ENCODE data around the gene MGRN1.

Gene MGRN1

GRCh38 chr16:4654964-4655590 lies 30.5 kb downstream of the MGRN1 start:
- DNase-seq = no peak

DNA sequence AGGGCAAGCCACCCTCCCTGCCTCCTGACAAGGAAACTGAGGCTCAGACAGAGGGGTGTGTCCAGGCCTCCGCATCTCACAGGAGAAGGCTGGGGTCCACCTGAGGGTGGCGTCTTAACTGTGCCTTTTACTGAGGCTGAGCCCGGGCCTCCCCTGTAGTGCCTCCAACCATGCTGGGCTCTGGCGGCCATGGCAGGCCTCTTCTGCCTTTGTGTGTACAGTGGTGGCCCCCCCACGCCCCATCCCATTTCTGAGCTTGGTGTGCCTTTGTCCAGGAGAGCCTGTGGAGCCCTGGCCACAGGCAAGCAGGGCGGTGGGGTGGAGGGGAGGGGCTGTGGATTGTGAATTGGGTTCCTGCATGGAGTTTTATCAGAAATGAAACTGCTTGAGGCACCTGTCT lies 31.2 kb downstream of the MGRN1 start:
- no peak for DNase-seq

- DNase-seq = no peak
These were observed 31.6 kb downstream of the MGRN1 start for GRCh38 chr16:4656221-4656620.

DNA sequence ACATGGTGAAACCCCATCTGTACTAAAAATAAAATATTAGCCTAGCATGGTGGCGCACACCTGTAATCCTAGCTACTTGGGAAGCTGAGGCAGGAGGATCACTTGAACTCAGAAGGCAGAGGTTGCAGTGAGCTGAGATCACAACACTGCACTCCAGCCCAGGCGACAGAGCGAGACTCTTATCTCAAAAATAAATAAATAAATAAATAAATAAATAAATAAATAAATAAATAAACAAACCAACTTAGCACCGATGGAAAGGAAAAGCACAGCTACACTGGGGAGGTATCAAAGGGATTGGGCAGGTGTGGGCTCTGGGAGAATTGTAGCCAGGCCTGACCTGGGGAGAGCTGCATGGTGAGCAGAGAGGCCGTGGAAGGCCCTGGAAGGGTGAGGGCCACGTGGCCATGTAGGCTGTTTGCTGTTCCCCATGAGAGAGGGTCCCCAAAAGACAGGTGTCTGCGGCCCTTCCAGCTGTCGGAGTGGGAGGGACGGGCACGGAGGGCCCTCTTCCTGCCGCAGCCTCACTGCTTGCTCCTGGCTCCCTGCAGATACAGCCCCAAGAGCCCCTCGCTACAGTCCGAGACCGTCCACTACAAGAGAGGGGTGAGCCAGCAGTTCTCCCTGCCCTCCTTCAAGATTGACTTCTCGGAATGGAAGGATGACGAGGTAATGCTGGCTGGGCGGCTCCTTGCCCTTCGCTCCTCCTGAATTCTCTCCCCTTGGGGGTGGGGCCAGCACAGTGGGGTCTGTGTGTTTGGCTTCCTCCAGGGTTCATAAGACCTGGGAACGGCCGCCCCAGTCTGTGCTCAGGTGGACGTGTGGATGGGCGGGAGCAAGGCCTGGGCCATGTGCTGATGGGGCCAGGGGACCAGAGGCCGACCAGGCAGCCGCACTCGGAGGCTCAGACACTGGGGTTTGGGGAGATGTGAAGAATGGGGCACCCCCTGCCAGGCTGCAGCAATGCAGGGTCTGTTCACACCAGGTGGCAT lies 32.4 kb downstream of the MGRN1 start:
- no peak for DNase-seq

DNA sequence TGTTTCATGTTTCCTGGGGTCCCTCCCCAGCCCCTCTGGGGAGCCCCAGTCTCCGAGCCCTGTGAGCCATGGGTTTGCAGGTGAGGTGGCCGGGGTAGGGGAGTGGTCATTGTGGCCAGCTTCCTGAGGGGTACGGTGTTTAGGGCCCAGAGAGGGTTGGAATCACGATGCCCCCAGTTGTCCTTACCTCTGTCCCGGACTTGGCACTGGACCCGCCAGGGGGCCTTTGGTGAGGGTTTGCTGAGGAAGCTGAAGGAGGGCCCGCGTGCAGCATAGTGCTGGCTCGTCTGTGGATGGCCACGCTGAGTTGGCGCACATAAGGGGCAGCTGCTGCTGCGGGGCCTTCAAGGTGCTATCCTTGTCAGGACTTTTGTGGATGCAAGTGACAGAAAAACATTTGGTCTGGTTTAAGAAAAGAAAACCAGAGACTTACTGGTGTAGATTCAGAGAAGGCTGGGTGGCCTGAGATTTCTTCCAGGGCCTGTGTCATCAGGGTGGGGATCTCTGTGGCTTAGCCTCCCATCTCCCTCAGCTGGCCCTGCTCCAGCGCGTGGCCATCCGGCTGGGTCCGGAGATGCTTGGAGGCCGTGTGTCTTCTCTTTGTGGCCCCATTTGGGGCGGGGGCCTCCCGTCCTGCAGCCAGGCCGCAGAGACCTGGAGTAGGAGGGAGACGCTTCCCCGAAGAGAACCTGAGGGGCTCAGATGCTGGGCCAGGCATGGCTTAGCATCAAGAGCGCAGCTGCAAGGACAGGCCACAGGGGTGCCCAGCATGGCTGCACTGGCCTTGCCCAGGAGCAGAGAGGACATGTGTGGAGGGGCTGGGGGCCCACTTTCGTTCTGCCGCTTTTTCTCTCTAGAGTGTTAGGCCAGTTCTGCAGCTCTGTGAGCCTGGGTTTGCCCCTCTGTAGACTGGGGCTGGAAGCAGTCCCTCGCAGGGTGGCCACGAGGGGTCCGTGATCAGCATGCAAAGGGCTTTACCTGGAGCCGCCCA lies 35.0 kb downstream of the MGRN1 start:
- DNase-seq = no peak

GRCh38 chr16:4660454-4661007 lies 35.9 kb downstream of the MGRN1 start:
- no peak for DNase-seq

DNA sequence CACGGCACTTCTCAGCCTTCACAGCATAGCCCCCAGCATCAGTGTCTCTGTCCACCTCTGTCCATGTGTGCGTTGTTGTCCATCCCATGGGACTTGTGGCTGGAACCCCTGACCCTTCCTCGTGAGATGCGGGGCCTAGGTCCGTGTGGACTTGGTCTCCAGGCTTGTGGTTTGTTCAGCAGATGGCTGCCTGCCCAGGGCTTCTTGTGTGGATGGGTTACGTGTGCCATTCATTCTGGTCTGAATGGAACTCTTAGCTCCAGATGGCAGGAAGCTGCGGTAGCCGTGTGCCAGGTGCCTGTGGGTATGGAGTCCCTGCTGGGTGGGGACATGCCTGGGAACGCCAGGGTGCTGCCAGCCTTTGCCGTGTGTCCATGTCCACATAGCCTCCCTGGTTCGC lies 37.0 kb downstream of the MGRN1 start:
- DNase-seq = peak in 1 of 2 experiments; percentile 43

DNA sequence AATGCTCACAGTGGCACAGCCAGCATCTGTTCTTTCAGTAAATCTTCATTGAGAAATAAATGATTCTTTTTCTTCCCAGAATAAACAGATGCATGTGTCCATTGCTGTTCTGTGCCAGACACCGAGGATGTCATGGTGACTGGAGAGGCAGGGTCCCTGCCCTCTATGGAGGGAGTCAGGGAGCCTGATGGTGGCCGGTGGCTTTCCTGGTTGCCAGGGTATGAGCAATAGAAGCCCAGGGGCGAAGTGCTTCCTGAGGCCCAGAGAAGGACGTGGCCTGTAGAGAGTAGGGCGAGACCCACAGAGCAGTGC lies 38.8 kb downstream of the MGRN1 start:
- no peak for DNase-seq

- no peak for DNase-seq
These were observed 39.3 kb downstream of the MGRN1 start for GRCh38 chr16:4663777-4664465.

GRCh38 chr16:4664538-4665418 lies 40.2 kb downstream of the MGRN1 start:
- DNase-seq = no peak

DNA sequence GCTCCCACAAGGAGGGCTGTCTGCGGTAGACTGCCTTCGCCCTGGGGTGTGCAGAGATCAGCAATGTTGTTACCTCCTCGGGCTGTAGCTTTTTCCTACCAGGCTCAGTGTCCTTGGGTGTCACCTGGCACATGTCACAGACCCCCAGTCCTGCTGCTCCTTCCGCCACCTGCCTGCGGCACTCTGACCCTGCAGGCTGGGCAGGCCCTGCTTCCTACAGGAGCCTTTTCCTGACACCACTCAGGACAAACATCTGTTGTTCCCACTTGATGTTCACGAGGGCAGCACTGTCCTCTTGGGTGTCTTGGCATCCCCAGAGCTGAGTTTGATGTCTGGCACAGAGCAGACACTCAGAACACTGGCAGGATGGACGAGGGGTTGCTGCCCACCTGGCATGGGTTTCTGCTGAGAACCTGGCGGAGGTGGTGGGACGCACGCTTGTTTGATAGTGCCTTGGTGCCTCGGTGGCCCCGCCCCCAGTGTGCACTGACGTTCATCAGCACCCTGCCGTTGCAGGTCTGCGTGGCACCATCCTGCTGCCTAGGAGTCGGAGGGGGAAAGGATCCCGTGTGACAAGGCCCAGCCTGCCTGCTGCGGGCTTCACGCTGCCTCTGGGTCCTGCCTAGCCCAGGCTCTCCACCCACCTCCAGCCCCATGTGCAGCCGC lies 42.0 kb downstream of the MGRN1 start:
- no peak for DNase-seq

DNA sequence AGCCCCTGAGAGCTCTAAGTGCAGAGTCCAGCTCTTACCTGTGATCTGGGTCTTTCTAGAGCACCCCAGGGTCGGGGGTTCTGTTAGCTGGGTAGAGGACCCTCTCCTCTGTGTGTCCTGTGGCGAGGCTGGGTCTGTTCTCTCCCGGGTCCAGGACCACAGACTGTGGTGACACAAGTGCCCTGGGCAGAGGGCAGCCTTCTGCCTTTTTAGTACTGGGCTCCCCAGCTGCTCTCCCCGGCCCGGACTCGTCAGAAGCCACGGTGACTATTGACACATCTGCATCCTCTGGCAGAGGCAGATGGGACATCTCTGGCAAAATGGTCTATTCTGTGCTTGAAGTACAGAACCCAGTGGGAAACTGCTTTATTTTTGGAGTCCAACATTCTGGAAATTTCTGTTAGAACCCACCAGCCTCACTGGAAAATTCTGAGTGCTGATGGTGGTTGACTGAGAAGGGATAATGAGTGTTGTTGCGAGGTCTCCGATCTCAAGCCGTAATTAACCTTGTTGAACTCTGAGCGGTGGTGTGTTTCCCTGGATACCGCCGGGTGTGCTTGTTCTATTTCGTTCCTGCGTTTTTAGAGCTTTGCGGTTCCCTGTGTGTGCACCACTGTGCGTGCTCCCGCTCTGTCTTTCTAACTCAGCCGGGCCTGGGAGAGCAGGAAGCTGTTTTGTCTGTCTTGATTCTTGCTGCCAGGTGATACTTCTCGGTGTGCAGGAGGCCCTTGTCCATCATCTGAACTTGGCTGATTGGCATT lies 42.8 kb downstream of the MGRN1 start:
- DNase-seq = no peak

GRCh38 chr16:4668313-4668960 lies 43.8 kb downstream of the MGRN1 start:
- no peak for DNase-seq

- no peak for DNase-seq
These were observed 48.9 kb downstream of the MGRN1 start for GRCh38 chr16:4673387-4674046.

- no peak for DNase-seq
These were observed 50.4 kb downstream of the MGRN1 start for GRCh38 chr16:4674926-4675530.

- DNase-seq = no peak
These were observed 51.5 kb downstream of the MGRN1 start for GRCh38 chr16:4675864-4676786.

- no peak for DNase-seq
These were observed 52.2 kb downstream of the MGRN1 start for GRCh38 chr16:4676831-4677230.

All from NCI-H446 (cell line).